Astrocyte of the cerebellum (primary cell): ENCODE data around the gene KAT2A.
"Not testable (repeated sequence)": the region's sequence is repeated elsewhere in the genome, so short reads cannot be mapped to it uniquely, and the experiment has no call there.

ENCODE experiments used
- DNase-seq: peaks from one replicate; pipeline ENCODE4 v3.0.0-alpha.2; 2011; ENCODE audit warnings: low read depth
- H3K4me3 ChIP-seq: 2 replicates; pipeline ENCODE4 v1.5.1; 2011; ENCODE audit warnings: mild to moderate bottlenecking, low read depth, low read length, moderate library complexity
- CTCF ChIP-seq: IDR thresholded peaks from 2 replicates; pipeline ENCODE4 v1.5.1; 2012; ENCODE audit warnings: low read length, low read depth, moderate library complexity, mild to moderate bottlenecking; ENCODE audit errors: missing control alignments
- in situ Hi-C: cut with HindIII; loops from 2 replicates; pipeline ENCODE4 v1.10.0; 2017; ENCODE audit warnings: low sequenced_read_pairs

The KAT2A gene

GRCh38 chr17:42153919-42154742 is 33.0 kb upstream of the KAT2A start:
- no peak for DNase-seq
- in situ Hi-C loops: no loop called here
- H3K4me3 ChIP-seq: peak overlapping the region; percentile 100
- no peak for TF ChIP-seq CTCF

GRCh38 chr17:42146911-42147607 is 25.9 kb upstream of the KAT2A start:
- no peak for TF ChIP-seq CTCF
- in situ Hi-C loops: no loop called here
- H3K4me3 ChIP-seq: no peak overlapping the region
- DNase-seq: no peak

- not testable (repeated sequence) for DNase-seq
These were observed 22.0 kb upstream of the KAT2A start for GRCh38 chr17:42143138-42143537.

GRCh38 chr17:42142371-42142896 is 21.3 kb upstream of the KAT2A start:
- in situ Hi-C loops: no loop called here
- TF ChIP-seq CTCF: no peak
- no peak for DNase-seq
- no peak overlapping the region for H3K4me3 ChIP-seq

More at GRCh38 chr17:42143138-42143537, 22.0 kb upstream of the KAT2A start:
- H3K4me3 ChIP-seq, in situ Hi-C loops: not testable (repeated sequence)

GRCh38 chr17:42141382-42141781 is 20.2 kb upstream of the KAT2A start:
- no peak overlapping the region for H3K4me3 ChIP-seq
- in situ Hi-C loops: no loop called here
- DNase-seq: no peak
- TF ChIP-seq CTCF: no peak

- DNase-seq, in situ Hi-C loops: not testable (repeated sequence)
These were observed 19.5 kb upstream of the KAT2A start for GRCh38 chr17:42140690-42141089.

GRCh38 chr17:42138749-42139492 is 17.8 kb upstream of the KAT2A start:
- no peak for TF ChIP-seq CTCF
- no peak overlapping the region for H3K4me3 ChIP-seq
- in situ Hi-C loops: no loop called here
- no peak for DNase-seq

More at GRCh38 chr17:42140690-42141089, 19.5 kb upstream of the KAT2A start:
- not testable (repeated sequence) for H3K4me3 ChIP-seq
